GM18867 (cell line): ENCODE results near the gene RHEB.

Experiments used
- ATAC-seq: cut with Tn5 transposase; IDR thresholded peaks from one replicate; pipeline ENCODE4 v1.9.1; 2021; ENCODE audit warnings: mild to moderate bottlenecking, moderate library complexity; ENCODE audit not compliant: unreplicated experiment

RHEB gene

GRCh38 chr7:151529842-151530241, 10.1 kb upstream of the RHEB start:
- no peak for ATAC-seq

GRCh38 chr7:151524845-151525244, 5.2 kb upstream of the RHEB start:
- ATAC-seq, result no peak

GRCh38 chr7:151524331-151524730, 4.6 kb upstream of the RHEB start:
- no peak for ATAC-seq

DNA sequence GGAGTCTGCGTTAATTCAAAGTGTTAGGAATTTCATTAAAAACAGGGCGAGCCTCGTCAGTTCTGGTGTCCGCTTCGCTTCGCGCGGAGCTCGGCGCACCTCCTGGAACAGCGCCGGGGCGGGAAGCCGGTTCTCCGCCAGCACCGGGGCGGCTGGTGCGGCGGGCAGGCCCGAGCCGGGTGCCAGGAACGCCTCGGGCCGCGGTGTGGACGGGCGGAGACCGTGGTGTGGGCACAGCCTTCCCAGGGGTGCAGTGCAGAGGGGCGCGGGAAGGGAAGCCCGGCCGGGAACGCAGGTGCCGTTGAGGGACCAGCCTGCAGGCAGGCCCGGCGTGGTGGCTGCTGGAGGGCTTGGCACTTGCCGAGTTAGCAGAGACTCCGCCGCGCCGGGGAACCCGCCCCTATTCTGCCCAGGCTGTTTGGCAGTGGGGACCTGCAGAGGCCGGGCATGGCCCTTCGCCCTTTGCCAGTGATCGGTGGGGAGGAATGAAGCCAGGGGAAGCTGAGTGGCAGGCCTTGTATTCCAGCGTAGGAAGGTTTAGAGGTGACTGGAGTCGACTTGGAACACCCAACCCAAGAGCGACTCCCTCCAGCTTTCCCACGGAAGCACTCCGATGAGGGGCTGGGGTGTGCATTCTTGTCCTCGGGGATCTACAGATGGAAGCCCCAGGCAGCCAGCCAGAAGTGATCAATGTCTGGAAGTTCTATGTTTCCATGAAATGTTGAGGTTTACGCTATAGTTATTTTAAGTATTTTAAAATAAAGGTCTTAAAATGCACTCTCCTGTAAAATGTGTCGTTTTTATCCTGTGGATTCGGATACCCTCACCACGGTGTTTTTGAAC, 945 bp upstream of the RHEB start:
- no peak for ATAC-seq

DNA sequence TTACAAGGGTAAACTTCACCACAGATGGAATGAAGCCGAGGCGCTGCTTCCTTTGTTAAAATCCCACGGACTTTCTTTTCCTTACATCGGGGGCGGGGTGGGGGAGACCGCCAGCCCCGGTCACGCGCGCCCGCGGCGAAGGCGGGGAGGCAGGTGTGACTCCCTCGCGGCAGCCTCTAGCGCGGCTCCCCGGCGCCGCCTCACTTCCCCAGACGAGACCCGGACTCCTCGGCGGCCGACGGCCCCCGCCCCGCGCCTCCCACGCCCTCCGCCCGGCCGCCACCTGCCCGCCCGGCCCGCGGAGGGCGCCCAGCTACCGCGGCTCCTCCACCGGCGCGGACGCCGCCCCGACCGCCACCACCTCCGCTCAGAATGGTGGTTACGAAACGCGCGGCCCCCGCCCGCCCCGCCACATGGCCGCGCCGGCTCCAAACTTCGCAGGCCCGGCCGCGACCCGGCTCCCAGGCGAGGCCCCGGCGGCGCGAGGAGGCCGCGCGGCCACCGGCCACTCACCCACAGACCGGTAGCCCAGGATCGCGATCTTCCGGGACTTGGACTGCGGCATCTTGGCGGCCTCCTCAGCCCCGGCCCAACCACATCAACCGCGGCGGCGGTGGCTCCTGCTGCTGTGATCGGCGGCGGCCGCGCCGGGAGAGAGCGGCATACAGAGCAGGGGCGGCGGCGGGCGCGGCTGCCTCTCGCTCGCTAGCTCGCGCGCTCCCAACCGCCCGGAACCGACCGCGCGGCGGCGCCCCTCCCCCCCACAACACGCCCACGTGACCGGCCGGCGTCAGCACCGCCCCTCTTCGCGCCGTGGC, 539 bp downstream of the RHEB start:
- peak; percentile 44 for ATAC-seq

DNA sequence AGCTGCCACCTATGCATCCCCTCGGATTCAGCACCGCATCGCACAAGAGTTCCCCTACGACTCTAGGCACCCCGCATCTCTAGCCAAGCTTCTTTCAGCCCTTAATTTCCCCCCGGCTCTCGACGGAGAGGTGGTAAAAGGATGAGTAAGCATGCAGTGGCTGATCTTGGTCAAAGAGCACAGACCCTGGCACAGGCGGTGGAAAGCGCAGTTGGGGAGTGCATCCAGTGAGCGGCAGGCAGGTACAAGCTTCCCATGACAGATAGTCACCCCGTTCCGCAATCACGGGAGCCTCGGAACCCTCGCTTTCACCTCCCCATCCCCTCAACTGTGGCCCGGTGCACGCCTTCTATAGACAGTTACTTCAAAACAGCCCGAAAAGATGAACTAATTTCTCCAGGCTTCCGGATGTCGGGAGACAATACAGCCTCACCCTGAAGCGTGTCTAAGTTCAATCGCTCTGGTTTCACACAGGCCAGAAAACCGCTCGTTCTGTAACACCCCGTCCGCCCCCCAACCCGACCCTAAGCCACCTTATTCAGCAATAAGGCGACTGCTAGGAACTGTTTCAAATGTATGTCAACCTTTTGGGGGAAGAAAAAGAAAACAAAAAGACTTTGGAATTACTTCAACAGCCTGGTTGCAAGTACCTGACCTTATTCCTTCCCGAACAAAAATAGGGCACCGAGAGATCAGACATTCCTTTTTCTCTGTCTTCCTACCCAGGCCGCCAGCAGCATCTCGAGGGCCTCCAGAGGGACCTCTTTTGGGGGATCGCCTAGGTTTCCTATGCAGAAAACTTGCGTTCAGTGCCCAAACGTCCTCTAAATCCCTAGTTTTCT, 1.4 kb downstream of the RHEB start:
- no peak for ATAC-seq

DNA sequence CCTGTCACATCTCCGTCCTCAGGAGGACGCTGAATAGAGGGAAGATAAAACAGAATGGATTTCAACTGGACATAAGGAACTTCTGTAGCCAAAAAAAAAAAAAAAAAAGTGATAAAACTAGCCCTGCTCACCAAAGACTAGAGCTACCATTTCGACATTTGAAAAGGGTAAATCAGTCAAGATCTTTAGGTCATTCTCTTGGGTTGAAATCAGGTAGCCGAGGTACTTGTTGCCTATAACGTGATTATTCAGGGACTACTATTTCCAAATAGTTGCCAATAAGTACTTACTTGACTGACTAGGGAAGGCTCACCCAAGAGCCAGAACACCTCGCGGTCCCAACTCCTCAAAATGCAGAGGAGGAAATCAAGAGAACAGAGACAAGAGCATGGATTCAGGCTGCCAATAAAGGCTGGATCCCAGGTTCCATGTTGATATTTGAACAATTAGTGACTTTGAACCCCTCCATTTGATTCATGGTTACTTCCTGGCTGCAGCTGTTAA, 2.0 kb downstream of the RHEB start:
- ATAC-seq, result no peak

GRCh38 chr7:151515276-151515565, 4.5 kb downstream of the RHEB start:
- no peak for ATAC-seq

GRCh38 chr7:151514461-151515275, 5.0 kb downstream of the RHEB start:
- no peak for ATAC-seq

- no peak for ATAC-seq
These were observed 6.6 kb downstream of the RHEB start for GRCh38 chr7:151513133-151513532.

DNA sequence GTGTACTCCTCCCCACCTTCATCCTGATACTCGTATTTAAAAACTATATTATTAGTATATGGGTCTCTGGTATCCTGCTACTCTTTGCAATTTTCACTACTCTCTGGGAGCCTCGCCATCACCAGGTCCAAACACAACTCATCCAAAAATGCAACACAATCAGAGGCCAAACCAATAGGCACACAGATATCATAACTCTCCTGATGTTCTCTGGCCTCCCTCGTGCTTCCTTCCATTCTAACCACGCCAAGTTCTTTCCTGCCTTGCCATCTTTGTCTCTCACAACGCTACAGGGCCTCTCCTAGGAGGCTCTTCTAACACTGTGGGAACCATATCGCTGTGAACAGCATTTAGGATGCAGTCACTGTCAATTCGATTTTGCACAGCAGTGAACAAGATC, 7.3 kb downstream of the RHEB start:
- ATAC-seq, result no peak

DNA sequence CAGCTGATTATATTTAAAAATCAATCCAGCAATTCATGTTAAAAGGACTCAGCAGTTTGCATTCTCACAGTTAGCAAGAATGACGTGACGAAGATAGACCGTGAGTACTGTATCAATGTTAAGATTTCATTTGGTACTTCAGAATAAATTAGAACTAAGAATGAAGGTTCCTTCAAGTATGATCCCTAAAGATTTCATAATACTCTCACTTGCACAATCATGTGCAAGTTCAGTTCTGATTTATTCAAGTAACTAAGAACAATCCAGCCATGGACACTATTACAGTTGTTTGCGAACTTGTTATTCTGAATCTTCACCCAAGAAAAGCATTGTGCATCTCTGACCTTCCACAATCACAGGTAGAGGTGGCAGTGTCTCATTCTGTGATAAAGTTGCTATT, 7.7 kb downstream of the RHEB start:
- no peak for ATAC-seq

- ATAC-seq, result no peak
These were observed 8.4 kb downstream of the RHEB start for GRCh38 chr7:151511270-151511669.

DNA sequence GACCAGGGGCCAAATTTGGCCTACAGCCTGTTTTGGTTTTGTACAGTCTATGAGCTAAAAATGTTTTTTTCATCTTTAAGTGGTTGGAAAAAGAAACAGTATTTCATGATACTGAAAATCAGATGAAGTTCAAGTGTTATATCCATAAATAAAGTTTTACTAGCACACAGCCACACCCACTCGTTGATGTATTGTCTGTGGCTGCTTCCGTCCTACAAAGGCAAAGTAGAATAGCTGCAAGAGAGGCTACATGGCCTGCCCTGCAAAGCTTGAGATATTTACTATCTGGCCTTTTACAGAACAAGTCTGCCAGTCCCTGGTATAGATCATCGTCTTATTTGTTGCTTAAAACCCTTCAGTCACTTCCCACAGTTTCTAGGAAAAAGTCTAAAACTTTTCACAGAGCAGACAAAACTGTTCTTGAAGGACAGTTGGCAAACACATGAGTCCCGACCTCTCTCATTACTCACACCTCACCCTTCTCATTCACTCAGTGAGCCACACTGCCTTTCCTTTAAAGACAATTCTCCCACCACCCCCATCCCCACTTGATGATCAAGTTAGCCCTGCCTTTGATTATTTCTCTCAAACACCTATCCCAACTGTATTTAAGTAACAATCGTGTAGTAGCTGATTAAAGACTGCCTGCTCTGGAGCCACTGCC, 9.9 kb downstream of the RHEB start:
- no peak for ATAC-seq

DNA sequence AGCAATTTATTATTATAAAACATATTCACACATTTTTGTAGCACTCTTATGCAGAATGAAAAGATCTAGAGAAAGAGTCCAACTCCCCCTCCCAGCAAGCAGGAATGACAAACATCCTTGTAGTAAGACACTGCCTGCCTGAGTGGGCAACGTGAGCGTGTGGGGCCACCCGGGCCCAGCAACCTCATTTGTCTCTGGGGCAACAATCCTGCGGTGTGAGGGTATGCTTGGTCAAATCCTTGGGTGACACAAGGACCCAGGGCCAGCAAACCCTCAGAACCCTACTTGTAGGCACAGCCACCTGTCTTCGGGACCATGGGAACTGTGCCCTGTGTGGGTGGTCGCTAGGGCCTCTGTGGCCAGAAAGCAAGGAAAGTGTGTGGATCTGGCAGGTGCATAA, 10.7 kb downstream of the RHEB start:
- no peak for ATAC-seq

GRCh38 chr7:151507806-151508205, 11.9 kb downstream of the RHEB start:
- ATAC-seq, result no peak

- no peak for ATAC-seq
These were observed 12.8 kb downstream of the RHEB start for GRCh38 chr7:151506901-151507382.

GRCh38 chr7:151505836-151506468, 13.7 kb downstream of the RHEB start:
- no peak for ATAC-seq

DNA sequence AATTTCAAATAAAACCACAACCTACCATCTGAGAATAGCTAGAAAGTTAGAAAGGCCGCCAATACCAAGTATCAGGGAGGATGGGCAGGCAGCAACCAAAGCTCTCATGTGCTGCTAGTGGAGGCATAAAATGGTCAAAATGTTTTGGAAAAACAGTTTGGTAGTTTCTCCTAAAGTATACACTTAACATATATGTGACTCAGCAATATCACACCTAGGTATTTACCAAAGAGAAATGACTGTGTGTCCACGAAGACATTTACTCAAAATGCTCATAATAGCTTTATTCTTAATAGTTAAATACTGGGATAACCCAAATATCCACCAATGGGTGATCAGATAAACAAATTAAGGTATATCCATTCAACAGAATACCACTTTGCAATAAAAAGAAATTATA, 14.3 kb downstream of the RHEB start:
- ATAC-seq, result no peak
